ENCODE measurements around the gene SLC43A3.

SLC43A3 gene

DNA sequence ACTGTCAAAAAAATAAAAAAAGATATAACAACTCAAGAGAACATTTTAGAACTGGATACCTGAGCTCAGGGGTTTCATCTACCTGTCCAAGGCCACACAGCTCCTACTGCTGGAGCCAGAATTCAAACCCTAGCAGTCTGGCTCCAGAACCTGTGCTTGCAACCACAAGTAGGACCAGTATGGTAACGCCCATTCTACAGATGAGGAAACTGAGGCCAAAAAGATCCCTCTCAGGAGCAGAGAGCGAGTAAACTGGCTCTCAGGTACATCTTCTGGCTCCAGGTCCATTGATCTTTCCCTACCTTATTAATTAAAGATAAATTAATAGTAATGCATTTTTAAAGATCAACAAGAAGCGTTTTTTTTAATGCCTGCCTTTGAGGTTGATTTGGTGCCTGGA lies 69.6 kb downstream of the SLC43A3 start:
- Histone ChIP-seq H3K4me1 (ENCODE audit: control extremely low read depth in 1 of 4, control insufficient read depth in 4 of 4, insufficient read depth in 4 of 4, low read length in 3 of 4) (peaks cover 26 to 74% (median 60%) of the 10 kb centered on the region in 4 experiments), H3K27ac (ENCODE audit: insufficient read depth in 1 of 2, low read depth in 1 of 2, low read length in 2 of 2, poor library complexity in 1 of 2, severe bottlenecking in 2 of 2) (no peak overlapping the region), H3K36me3 (ENCODE audit: control insufficient read depth in 4 of 4, insufficient read depth in 4 of 4, low read length in 3 of 4) (no peaks in the 10 kb centered on the region), H3K4me3 (ENCODE audit: control insufficient read depth in 1 of 7, extremely low read depth in 1 of 7, insufficient read depth in 4 of 7, low read depth in 2 of 7, low read length in 6 of 7) (no peak overlapping the region), H3K9me3 (ENCODE audit: control extremely low read depth in 1 of 5, control insufficient read depth in 4 of 5, insufficient read depth in 2 of 5, low read depth in 1 of 5, low read length in 4 of 5) (no peaks in the 10 kb centered on the region), H3K27me3 (replicated peaks in 2 of 5; ENCODE audit: control insufficient read depth in 4 of 5, insufficient read depth in 5 of 5, low read length in 4 of 5) (no peaks in the 10 kb centered on the region)
- no peak for DNase-seq
- ChIA-PET POLR2A (no interaction called here), CTCF (interaction anchor here (0.8 to 1.5 kb wide), 7 partner anchors 11 to 119 kb away, joined by 3 to 4 read pairs (median 3); no protein-coding TSS in a partner anchor)
- 67% methylated on average over 1 of the region's 3 CpGs for WGBS (ENCODE audit: insufficient coverage)

All from common myeloid progenitor, CD34-positive (primary cell).